ENCODE results near the gene CCDC97. TPM values are rescaled to one million over a fixed set of nuclear protein-coding genes. Genes with fewer than 3 reads are reported as not detected.

Gene CCDC97
- total RNA-seq, 1 donor from 2014 or later = 31.9 TPM

DNA sequence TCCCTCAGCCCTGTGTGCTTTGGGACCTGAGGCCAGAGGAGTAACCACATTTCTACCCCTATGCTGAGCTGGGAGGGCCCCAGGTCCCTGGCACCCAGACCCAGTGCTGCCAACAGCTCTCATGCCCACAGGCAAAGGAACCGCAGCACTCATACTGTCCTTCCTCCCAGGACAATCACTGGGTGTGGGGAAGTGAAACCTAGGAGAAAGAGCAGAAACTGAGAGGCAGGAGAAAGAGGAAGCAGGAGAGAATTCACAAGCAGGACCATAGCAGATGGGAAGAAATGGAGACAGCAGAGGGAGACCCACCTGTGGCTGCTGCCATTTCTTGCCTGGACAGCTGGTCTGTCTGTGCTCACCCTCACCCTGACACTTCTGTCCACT is 18.9 kb downstream of the CCDC97 start:
- Histone ChIP-seq H3K27me3 (no peaks in the 10 kb centered on the region), H3K4me1 (peaks cover 65% of the 10 kb centered on the region), H3K9me3 (no peaks in the 10 kb centered on the region), H3K36me3 (peaks cover 42% of the 10 kb centered on the region), H3K4me3 (no peak overlapping the region), H3K27ac (peak overlapping the region; percentile 80)
- intact Hi-C loops (cut with DNase I) = no loop called here
- TF ChIP-seq, protein P1, sequence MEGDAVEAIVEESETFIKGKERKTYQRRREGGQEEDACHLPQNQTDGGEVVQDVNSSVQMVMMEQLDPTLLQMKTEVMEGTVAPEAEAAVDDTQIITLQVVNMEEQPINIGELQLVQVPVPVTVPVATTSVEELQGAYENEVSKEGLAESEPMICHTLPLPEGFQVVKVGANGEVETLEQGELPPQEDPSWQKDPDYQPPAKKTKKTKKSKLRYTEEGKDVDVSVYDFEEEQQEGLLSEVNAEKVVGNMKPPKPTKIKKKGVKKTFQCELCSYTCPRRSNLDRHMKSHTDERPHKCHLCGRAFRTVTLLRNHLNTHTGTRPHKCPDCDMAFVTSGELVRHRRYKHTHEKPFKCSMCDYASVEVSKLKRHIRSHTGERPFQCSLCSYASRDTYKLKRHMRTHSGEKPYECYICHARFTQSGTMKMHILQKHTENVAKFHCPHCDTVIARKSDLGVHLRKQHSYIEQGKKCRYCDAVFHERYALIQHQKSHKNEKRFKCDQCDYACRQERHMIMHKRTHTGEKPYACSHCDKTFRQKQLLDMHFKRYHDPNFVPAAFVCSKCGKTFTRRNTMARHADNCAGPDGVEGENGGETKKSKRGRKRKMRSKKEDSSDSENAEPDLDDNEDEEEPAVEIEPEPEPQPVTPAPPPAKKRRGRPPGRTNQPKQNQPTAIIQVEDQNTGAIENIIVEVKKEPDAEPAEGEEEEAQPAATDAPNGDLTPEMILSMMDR (IDR thresholded peaks at IDR 0.05) = no peak
- DNase-seq = no peak
- peak; percentile 43 for ATAC-seq

DNA sequence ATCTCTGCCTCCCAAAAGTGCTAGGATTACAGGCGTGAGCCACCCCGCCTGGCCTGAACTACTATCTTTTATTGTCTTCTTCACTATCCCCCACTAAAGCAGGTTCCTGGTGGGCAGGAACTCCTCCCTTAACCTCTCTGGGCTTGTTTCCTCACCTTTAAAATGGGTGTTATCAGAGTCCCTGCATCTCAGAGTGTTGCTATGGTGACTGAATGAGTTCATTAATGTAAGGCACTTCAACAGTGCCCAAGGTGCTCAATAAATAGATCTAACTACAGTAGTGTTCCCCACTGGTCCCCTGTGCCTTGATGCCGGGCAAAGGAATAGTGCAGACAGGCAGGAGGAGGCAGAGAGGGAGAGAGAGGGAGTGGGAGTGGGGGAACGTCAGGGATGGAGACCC is 20.5 kb downstream of the CCDC97 start:
- Histone ChIP-seq H3K36me3 (peaks cover 54% of the 10 kb centered on the region), H3K9me3 (no peaks in the 10 kb centered on the region), H3K27me3 (no peaks in the 10 kb centered on the region), H3K4me1 (peaks cover 49% of the 10 kb centered on the region), H3K4me3 (no peak overlapping the region), H3K27ac (no peak overlapping the region)
- DNase-seq (no peak), ATAC-seq (no peak)
- intact Hi-C loops (cut with DNase I) = no loop called here
- TF ChIP-seq, protein P1 (IDR thresholded peaks at IDR 0.05) = no peak

DNA sequence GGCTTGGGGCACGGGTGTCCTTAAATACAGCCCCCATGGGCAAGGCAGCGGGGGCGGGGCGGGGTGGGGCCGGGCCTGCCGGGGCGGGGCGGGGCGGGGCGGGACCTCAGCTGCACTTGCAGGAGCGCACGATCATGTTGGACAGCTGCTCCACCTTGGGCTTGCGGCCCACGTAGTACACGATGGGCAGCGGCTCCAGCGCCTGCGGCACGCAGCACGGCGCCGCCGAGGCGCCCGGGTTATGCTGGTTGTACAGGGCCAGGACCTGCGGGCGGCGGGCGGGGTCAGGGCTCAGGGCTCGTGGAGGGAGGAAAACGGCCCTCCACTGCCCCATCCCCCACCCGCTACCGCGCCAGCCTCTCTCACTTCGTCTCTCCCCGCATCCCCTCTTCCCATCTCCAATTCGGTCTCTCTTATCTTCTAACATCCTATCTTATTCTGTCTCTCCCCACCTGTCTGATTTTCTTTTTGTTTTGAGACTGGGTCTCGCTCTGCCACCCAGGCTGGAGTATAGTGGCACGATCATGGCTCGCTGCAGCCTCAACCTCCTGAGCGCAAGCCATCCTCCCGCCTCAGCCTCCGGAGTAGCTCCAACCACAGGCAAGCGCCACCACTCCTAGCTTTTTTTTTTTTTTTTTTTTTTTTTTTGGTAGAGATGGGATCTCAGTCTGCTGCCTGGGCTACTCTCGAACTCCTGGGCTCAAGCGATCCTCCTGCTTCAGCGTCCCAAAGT is 21.1 kb downstream of the CCDC97 start:
- no peak for ATAC-seq
- DNase-seq = no peak
- intact Hi-C loops (cut with DNase I) = no loop called here
- TF ChIP-seq, protein P1 (IDR thresholded peaks at IDR 0.05) = no peak
- H3K27ac ChIP-seq = no peak overlapping the region
- H3K4me1 ChIP-seq = peaks cover 42% of the 10 kb centered on the region
- no peaks in the 10 kb centered on the region for H3K9me3 ChIP-seq
- H3K4me3 ChIP-seq = no peak overlapping the region
- H3K27me3 ChIP-seq = no peaks in the 10 kb centered on the region
- peaks cover 56% of the 10 kb centered on the region for H3K36me3 ChIP-seq

DNA sequence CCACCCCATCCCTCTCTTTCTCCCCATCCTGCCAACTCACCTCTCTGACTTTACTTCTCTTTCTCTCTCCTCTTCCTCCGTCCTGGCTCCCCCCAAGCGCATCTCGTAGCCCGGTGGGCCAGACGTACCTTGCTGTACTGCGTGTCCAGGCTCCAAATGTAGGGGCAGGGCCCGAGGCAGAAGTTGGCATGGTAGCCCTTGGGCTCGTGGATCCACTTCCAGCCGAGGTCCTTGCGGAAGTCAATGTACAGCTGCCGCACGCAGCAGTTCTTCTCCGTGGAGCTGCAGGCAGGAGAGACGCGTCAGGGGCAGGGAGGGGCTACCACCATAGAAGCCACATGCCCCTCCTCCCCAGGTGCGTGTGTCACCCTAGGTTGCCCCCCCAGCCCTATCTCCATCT is 22.0 kb downstream of the CCDC97 start:
- intact Hi-C loops (cut with DNase I) = no loop called here
- TF ChIP-seq, protein P1 (IDR thresholded peaks at IDR 0.05) = no peak
- H3K4me1 ChIP-seq = peaks cover 34% of the 10 kb centered on the region
- H3K27ac ChIP-seq = no peak overlapping the region
- no peaks in the 10 kb centered on the region for H3K9me3 ChIP-seq
- ATAC-seq (no peak), DNase-seq (no peak)
- peaks cover 65% of the 10 kb centered on the region for H3K36me3 ChIP-seq
- H3K27me3 ChIP-seq = no peaks in the 10 kb centered on the region
- no peak overlapping the region for H3K4me3 ChIP-seq

DNA sequence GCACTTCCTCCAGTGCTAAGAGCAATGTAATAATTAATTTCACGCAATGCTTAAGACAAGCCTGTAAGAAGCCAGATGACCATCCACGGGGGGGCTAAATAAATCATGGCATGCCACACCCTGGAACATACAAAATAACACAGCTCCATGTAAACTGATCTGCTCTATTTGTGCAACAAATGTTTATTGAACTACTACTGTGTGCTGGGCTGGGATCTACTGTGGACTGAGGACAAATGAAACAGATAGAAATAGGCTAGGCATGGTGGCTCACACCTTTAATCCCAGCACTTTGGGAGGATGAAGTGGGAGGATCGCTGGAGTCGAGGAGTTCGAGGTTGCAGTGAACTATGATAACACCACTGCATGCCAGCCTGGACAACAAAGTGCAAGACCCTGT is 22.5 kb downstream of the CCDC97 start:
- intact Hi-C loops (cut with DNase I) = no loop called here
- no peak for DNase-seq
- no peaks in the 10 kb centered on the region for H3K27me3 ChIP-seq
- no peak overlapping the region for H3K27ac ChIP-seq
- H3K9me3 ChIP-seq = no peaks in the 10 kb centered on the region
- H3K4me1 ChIP-seq = peaks cover 29% of the 10 kb centered on the region
- no peak for ATAC-seq
- peaks cover 70% of the 10 kb centered on the region for H3K36me3 ChIP-seq
- H3K4me3 ChIP-seq = no peak overlapping the region
- TF ChIP-seq, protein P1 (IDR thresholded peaks at IDR 0.05) = no peak
